GM08714 (cell line): ENCODE results near the gene OASL.
A peak's percentile ranks its signal among the peaks of the same experiment; 100 is the strongest.
"Not testable (repeated sequence)": the region's sequence is repeated elsewhere in the genome, so short reads cannot be mapped to it uniquely, and the experiment has no call there.

Experiments
- H3K4me3 ChIP-seq: fragments of 200-500 bp; sonication (Bioruptor generic); 2 replicates; pipeline ENCODE4 v1.5.1; 2014; ENCODE audit warnings: mild to moderate bottlenecking, low read length, inconsistent platforms
- ZNF274 ChIP-seq: IDR thresholded peaks from 2 replicates; pipeline ENCODE4 v1.6.1; 2012; ENCODE audit warnings: mild to moderate bottlenecking, low read depth, low read length

Gene OASL

DNA sequence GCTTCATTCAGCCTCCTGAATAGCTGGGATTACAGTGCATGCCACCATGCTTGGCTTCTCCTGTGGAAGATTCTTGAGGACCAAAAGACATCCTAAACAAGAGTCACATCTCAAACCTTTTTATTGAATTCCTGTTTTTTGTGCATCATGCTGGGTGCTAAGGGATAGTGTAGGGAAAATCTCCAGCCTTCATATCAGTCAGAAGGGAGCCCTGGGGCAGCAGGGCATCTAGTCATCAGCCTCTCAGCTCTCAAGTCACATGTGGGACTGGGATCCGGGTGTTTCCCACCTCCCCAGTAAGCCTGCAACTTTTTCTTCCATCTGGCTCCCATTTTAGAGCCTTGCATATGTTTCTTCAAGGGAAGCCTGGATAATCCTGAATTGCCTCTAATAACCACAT lies 25.1 kb upstream of the OASL start:
- TF ChIP-seq ZNF274, result no peak
- H3K4me3 ChIP-seq, result no peak overlapping the region

DNA sequence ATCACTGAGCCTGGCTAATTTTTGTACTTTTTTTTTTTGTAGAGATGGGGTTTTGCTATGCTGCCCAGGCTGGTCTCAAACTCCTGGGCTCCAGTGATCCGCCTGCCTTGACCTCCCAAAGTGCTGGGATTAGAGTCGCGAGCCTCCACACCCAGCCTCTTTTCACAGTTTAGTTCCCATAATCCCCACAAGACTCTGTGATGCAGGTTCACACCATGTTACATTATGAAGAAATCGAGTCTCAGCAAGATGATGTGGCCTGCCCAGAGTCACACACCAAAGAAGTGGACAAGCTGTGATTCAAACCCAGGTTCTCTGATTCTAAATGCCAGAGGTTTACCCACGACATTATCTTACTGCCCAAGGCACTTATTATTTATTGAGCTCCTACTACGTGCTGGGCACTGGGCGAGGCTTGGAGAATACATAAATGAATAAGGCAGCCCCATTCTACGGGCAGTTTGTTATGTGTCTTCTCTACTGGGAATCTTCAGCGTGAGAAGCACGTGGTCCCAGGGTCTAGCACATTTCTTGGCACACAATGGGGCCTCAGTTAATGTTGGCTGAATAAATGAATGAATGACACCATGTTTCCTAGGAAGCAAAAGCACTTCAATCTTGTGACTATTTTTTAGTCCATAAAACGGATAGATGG lies 23.5 kb upstream of the OASL start:
- H3K4me3 ChIP-seq, result no peak overlapping the region
- no peak for TF ChIP-seq ZNF274

DNA sequence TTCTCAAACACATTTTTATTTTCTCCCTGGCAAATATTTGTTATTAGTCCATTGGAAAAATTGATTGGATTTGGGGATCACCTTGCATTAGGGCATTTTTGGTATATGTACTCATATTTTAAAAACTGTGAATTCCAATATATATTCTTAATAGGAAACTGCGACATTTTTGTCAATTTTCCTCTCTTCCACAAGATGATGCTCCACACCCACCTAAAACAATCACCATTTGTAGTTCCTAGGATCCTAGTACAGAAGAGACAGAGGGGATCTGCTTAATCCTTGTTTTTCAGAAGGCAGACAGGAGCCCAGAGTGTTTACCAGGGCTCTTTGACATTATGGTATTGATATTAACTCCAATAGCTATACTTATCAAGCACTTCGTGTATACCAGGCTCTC lies 22.8 kb upstream of the OASL start:
- no peak for TF ChIP-seq ZNF274
- H3K4me3 ChIP-seq, result no peak overlapping the region

DNA sequence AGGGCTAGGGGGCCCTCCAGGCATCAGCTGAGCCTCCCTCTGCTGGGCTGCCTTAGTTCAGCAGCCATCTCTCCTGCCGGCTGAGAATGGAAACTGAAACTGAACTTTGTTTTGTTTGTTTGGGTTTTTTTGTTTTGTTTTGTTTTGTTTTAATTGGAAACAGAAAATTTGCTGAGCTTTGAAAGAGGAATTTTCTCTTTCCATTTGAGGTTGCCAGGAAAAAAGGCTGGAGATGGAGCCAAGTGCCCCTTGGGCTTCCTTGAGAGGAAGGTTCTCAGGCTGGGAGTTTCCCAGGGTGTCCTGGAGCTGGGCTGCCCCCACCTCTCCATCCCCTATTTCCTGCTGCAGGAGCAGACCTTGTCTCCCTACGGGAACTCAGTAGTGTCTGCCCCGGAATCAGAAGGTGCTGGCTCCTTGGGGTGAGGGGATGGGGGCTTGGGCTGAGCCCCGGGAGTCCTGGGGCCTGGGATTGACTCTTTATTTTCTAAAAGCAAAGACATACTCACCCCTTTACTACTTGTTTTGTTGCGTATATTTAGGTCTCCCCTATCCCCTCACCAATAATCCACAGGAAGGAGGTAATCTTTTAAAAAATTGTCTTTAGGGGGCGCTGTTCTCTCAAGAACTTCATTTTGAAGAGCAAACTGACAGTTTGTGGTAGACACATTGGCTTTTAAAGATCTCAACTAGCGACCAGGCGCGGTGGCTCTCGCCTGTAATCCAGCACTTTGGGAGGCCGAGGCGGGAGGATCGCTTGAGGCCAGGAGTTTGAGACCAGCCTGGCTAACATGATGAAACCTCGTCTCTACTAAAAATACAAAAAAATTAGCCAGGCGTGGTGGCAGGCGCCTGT lies 21.3 kb upstream of the OASL start:
- no peak for TF ChIP-seq ZNF274
- peak overlapping the region; percentile 47; the same call in 1 of the 2 replicates for H3K4me3 ChIP-seq

DNA sequence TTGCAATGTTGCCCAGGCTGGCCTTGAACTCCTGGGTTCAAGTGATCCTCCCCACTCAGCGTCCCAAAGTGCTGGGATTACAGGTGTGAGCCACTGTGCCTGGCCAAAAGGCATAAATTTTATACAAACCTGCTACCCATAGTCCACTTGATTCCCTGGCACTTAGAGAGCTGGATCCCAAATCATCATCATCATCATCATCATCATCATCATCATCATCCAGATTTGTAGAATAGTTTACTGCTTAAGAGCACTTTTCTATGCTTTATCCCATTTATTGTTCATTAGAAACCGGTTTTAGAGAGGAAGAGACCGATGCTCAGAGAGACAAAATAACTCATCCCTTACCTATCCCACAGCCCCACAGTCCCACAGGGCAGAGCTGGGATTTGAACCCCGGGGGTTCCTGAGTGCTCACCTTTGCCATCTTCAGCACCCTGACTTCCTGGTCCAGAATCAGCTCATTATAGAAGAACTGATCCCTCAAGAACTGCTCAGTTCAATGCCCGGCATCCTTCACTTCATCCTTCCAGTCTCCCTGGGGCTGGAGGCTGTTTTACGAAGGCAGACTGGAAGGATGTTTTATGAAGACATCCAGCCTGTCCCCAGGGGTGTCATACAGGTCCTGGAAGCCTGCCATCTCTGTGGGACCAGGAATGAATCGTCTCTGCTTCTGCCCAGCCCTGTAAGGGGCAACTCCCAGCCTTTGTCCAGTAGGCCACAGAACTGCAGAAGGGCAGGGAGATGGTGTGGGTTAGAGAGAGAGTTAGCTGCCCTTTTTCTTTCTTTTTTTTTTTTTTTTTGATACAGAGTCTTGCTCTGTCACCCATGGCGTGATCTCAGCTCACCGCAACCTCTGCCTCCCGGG lies 20.2 kb upstream of the OASL start:
- TF ChIP-seq ZNF274, result no peak
- H3K4me3 ChIP-seq, result no peak overlapping the region; the same call in 1 of the 2 replicates

DNA sequence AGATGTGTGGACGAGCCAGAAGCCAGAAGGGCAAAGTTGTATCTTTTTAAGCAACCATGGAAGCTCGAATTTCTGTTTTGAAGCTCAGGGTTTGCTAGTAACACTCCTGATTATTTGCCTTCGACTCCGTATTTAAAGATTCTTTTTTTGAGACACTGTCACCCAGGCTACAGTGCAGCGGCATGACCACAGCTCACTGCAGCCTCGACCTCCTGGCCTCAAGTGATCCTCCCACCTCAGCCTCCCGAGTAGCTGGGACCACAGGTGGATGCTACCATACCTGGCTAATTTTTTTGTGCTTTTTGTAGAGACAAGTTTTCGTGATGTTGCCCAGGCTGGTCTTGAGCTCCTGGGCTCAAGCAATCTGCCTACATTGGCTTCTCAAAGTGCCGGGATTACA lies 18.7 kb upstream of the OASL start:
- H3K4me3 ChIP-seq, result no peak overlapping the region

DNA sequence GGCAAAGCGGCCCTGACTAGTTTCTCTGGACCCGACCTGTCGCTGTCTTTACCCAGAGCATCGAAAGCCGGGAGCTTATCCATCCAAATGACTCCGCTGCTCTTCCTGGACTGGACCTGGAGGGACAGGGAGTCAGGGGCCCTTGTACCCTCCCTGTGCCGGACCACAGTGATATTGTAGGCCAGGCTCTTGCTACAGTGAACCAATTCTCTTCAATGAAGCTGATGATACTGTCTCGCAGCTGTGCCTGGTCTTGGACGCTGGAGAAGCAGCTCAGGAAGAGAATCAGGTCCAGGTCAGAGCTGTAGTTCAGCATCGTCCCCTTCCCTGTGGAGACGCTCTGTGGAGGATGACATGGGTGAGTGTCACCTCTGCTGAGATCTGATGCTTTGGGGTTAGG lies 14.7 kb upstream of the OASL start:
- TF ChIP-seq ZNF274, result no peak
- H3K4me3 ChIP-seq, result no peak overlapping the region

More for the DNA sequence above, 18.7 kb upstream of the OASL start:
- TF ChIP-seq ZNF274, result no peak

DNA sequence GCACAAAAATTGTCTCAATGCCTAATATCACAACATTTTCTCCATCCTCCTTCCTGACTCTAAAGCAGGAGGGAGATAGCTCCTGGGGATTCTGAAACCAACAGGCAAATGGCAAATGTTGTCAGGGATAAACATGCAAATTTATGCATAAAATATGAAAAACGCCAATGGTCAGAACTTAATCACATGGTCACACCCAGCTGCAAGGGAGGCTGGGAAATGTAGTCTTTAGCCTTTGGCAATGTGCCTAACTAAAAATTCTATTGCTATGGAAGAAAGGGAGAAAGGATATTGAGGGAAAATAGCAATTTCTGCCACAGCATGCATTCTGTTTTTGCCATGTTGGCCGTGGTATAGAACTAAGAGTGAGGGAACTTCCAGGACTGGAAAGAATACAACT lies 11.7 kb upstream of the OASL start:
- no peak overlapping the region for H3K4me3 ChIP-seq
- TF ChIP-seq ZNF274, result no peak

DNA sequence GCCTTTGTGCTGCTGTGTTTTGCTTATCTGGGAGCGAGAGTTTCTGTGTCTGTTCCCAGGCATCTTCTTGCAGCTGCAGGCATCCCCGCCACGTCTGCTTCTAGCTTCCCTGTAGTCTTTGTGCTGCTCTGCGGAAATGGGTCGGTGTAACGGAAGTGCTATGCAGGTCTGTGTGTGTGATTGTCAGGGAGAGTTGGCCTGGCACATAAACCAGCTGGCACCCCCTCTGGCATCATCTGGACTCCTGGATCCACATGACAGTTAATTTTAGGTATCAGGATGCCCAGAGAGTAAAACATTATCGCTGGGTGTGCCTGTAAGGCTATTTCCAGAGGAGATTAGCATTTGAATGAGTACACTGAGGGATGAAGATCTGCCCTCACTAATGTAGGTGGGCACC lies 9.4 kb upstream of the OASL start:
- no peak for TF ChIP-seq ZNF274
- H3K4me3 ChIP-seq, result no peak overlapping the region

DNA sequence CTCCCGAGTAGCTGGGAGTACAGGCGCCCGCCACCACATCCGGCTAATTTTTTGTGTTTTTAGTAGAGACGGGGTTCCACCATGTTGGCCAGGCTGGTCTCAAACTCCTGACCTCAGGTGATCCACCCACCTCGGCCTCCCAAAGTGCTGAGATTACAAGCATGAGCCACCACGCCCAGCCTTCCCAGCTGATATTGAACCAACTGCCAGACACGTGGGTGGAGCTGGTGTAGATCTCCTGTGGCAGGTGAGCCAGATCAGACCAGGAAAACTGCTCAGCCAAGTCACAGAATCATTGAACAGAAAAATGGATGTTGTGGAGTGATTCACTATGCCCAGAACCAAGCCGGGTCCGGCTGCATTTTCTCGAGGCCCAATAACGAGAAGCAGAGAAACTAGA lies 8.4 kb upstream of the OASL start:
- not testable (repeated sequence) for H3K4me3 ChIP-seq

DNA sequence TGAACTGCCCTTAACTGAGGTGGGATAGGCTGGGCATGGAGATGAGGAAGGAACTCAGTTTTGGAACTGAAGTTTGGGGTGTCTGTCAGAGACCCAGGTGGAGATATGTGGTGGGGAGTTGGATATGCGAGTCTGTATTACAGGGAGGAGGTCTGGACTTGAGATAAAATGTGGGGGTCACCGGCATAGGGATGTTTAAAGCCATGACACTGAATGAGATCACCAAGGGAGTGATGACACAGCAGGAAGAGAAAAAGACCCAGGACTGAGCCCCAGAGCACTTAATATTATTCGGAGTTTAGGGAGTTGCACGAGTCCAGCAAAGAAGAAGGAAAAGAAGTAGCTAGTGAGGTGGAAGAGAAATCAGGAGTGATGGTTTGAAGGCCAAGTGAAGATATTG lies 4.0 kb upstream of the OASL start:
- no peak for TF ChIP-seq ZNF274

DNA sequence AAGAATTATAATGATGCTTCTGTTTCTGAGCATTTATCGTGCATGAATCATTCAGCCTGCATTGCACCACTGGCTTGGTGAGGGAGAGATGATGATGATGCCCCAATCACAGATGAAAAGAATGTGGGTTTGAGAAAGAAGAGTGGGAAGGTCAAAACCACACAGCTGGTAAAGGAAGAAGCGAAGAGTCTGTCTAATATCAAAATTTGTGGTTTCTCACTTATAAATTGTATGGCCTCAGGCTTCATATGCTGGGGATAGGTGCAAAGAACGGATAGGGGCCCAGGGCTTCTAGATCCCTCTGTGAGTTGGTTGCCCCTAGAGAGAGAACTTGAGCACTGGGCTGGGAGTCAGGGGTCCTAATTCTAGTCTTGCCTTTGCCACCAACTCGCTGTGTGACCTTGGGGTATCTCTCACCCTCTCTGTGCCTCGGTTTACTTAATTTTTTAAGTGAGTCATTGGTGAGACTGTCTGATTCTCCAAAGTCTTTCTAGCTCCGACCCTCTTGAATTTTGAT lies 2.2 kb downstream of the OASL start:
- no peak for TF ChIP-seq ZNF274
- H3K4me3 ChIP-seq, result no peak overlapping the region

More for the DNA sequence above, 4.0 kb upstream of the OASL start:
- H3K4me3 ChIP-seq, result no peak overlapping the region

DNA sequence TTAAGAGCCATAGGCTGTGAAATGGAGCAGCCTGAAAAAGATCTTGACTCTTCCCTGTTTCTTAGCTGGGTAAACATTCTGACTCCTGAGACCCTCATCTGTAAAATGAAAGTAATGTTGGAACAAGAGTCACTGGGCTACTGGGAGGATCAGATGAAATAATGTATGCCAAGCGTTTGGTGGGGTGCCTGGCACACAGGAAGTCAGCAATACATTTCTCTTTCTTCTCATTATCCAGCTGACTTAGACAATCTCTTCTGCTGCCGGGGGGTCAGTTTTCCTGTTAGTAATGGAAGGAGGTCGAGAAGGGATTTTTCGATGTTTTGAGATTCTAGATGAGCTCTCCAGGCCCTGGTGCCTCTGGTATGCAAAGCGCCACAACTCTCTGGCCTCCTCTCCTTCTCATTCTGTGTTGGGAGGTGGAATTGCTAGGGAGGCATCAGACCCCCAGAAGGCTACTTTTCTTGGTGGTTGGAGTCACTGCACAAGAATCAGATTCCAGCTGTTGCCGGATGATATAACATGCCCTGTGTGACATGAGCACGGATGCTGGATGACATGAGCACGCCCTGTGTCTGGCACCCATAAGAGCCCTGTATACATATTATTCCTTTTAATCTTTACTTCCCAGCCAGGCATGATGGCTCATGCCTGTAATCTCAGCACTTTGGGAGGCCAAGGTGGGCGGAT lies 4.3 kb downstream of the OASL start:
- no peak overlapping the region for H3K4me3 ChIP-seq
- no peak for TF ChIP-seq ZNF274
